Ureter (tissue), 1 donor: ENCODE data around the gene VAV2. TPM values are rescaled to one million over a fixed set of nuclear protein-coding genes. Genes with fewer than 3 reads are reported as not detected.
"Not testable (repeated sequence)": the region's sequence is repeated elsewhere in the genome, so short reads cannot be mapped to it uniquely, and the experiment has no call there.

ENCODE experiments used
- DNase-seq: peaks from one replicate; pipeline ENCODE4 v3.0.0-alpha.2; 2020; ENCODE audit warnings: low spot score
- total RNA-seq: library from RNA; stranded (reverse); gene quantifications from one replicate; pipeline ENCODE4 v1.2.4, GENCODE V29; 2023
- donor health status: DM: yes; HTN: yes; CAD: no.

The VAV2 gene
- total RNA-seq, 1 donor from 2014 or later: 38.9 TPM

DNA sequence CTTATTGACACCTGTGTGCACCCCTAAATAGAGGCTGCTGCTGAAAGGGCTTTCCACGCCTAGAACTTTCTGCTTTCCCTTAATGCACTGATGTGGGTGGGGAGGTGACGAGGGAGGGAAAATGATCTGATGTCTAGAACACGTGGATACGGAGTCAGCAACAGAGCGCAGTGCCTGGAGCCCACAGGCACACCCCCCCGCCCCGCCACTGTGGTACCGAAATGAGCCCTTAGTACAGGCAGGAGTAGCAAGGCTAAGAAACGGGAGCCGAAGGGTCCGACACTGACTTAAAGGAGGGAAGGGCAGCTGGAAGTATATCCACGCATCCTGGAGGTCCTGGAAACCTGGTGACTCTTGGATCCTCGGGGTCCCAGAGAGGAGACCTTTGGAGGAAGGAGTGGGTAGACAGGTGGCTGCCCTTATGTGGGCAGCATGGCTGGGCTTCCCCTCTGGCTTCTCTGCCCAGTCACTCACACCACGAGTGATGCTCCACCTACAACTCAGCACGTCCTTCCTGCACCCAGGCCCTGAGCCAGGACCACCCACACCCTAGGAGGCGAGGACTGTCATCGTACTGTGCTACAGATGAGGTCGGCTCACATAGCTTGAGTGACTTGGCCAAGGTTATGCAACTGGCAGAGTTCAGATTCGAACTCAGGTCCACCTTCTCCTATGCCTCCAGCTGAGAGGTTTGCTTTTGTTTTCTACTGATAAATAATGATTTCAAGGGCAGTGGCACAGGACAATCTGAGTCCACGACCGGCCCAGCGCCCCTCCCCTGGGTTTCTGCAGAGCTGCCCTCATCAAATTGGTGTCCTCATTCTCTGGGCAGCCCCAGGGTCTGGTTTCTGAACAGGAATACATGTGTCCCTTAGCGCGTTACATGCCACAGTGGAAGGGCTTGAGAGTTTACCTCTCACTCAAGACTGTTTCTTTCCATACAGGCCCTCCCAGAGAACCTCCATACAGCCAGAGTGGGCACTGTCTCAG lies 4.7 kb upstream of the VAV2 start:
- DNase-seq: no peak

DNA sequence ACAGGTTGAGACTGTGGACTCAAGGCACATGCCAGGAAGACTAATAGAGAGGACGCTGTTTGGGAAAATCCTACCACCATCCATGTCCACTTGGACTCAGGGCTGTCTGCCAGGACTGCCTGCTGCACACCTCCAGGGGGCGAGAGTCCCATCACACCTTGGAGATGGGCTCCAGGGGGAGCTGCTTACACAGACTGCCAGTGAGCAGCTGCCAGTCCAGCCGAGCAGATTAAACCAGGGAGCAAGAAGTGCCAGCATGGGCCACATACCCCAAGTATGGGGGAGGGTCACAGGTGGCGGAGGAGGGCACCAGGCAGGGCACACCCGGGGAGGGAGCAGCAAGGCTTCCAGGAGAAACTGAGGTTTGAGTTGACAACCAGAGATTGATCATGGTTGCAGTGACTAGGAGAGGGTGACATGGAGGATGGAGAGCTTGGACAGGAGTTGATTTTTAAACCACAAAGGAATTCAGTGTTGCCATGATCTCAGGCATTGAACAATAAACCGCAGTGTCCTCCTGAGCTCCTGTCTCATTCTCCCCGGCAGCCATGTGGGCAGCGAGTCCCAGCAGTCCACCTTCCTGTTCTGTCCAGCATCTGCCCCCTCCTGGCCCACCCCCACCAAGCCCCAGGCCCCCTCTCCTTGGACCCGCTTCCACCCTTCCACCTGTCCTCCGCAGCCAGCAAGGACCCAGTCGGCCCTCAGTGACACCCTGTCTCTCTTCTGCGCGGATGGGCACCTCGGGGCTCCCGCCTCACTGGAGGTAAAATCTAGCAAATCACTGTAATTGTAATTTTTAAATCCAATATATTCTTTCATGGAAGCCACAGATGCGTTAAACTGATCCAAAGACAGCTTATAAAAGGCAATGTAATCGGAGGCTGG lies 3.1 kb upstream of the VAV2 start:
- DNase-seq: no peak

DNA sequence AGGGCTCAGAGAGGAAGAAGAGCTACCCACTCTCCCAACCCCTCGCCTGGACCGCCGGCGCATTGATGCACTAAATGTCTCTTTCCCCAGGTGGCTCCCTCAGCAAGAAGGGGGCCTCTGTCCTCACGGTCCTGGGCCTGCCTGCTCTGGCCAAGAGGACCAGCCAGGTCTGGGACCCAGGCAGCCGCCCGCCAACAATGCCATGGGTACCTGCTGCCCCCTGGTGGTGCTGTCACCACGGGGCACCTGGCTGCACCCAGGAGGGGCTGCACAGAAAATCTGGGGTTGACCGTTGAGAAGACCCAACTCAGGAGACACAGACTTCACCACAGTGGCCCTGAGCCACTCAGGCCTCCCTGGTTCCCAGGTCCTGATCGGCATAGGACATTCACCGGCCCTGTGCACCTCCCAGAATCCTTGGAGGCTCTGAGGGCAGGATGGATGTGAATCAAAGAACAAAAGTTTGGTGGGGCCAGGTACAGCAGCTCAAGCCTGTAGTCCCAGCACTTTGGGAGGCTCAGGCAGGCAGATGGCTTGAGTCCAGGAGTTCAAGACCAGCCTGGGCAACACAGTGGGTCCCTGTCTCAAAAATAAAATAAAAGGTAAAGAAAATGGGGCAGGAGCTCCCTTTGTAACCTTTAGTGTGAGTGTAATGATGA lies 2.4 kb upstream of the VAV2 start:
- DNase-seq: peak; percentile 85

DNA sequence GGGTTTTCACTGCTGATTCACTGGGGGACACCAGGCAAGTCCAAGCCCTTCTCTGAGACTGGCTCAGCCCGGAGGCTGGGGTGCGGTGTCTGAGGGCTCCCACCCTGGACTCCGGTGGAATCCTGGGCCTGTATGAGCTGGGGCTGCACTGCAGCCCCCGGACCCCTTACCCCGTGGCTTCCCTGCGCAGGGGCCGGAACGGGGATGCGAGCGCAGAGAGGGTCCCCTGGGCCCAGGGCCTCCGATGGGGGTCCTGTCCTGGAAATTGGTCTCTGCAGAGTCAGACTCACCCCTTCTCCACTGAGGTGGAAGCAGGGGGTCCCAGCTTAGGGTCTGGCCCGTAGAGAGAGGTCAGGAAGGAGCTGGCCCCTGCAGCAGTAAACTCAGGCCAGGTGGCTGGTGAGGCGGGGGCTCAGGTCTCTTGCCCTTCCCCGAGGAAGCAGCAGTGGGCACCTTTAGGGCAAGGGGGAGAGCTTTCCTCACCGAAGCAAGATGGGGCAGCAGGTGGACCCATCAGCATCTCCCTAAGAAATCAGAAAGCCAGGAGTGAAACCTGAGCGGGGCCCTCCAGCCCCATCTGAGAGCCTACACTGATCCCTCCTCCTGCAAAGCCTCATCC lies 1.6 kb upstream of the VAV2 start:
- no peak for DNase-seq

DNA sequence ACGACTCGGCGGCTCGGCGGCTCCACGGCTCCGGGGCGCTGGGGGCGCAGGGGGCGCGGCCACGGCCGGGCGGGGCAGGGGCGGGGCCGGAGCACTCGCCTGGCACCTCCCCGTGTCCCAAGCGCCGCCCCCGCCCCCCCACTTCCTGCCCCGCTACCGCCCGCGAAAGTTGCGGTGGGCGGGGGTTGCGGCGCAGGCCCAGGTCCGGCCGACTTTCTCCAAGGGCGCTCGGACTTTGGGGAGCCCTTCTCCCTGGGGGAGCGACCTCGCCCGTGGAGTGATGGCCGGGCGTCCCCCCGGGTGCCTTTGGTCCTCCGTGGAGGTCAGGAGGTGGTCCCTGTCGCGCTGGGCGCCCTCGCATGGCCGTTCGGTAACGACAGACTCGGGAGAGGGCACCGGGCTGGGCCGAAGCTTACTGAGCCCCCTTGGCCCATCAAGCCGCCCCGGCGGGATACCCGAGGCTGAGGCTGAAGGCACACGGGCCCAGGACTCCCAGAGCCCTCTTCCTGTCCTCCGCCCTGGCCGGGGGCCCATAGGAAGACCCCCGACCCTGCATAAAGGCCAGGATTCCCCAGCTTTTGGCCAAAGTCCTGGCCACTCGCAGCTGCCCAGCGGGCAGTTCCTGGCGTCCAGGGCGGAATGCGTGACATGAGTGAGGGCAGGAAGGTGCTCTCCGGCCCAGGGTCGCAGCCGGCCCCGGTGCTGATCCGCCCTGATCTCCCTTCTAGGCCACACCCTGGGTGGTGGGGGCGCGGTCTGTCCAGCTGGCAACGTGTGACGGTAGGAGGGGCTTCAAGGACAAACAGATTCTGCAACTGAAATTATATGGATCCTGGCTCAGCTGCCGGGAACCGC lies 883 bp upstream of the VAV2 start:
- DNase-seq: peak; percentile 91

DNA sequence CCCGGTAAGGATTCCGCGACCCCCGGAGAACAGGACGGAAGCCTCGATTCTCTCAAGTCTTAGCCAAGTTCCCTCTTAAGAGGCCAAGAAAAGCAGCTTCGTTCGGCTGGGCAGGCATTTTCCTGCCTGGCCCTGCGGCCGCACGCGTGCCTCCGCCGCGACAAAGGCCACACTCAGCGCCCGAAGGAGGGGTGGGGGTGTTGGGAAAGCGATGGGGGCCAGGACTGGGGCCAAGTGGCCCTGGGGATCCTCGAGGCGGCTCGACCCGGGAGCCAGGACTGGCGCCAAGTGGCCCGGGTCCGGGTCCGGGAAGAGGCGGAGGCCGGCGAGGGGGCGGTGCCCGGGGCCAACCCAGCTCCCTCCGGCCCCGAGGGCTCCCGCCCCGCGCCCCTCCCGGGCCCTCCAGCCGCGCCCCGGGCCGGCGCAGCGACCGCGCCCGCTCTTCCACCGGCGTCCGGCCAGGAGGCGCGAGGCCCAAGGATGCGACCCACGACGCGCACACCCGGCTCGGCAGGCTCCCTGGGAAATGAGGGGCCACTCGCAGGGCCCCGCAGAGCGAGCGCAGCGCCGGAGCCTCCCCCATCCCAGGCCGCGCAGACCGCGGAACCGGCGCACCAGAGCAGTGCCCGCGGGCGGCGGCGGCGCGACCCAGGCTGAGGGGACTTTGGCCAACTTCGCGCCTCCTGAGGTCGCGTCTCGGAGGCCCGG lies 756 bp downstream of the VAV2 start:
- DNase-seq: no peak

DNA sequence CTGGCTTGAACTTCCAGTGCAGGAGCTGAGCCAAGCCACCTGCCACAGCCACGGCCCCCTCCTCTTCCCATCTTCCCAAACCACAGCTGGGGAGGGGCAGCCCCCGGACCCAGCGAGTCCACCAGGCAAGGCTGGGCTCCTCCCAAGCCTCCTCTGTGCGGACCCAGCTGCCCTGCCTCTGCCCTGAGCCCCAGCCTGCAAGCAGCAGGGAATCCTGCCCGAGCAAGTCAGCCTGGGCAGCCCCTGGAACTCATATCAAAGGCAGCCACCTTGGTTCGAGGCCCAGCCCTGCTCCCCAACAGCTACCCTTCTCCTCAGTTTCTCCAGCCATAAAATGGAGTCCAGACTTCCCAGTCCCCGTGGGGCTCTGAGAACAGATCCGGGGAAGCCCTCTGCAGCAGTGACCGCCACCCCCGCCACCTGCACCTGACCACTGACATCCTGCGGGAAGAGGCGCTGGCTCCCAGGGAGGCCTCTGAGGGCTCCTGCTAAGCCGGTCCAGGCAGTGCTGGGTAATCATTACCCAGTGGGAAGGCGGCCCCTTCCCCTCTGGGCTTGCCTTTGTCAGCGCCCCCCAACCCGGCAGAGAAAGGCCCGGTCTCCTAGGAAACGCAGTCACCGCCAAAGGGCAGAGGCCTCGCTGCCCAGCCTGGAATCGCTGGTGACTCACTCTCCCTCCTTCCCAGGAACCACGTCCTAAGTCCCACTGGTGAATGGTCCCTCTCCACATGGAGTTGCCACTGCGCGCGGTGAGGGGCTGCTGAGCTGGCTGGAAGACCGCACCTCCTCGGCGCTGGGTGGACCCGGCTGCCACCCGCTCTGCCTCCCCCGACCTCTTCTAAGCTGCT lies 1.5 kb downstream of the VAV2 start:
- DNase-seq: peak; percentile 65

DNA sequence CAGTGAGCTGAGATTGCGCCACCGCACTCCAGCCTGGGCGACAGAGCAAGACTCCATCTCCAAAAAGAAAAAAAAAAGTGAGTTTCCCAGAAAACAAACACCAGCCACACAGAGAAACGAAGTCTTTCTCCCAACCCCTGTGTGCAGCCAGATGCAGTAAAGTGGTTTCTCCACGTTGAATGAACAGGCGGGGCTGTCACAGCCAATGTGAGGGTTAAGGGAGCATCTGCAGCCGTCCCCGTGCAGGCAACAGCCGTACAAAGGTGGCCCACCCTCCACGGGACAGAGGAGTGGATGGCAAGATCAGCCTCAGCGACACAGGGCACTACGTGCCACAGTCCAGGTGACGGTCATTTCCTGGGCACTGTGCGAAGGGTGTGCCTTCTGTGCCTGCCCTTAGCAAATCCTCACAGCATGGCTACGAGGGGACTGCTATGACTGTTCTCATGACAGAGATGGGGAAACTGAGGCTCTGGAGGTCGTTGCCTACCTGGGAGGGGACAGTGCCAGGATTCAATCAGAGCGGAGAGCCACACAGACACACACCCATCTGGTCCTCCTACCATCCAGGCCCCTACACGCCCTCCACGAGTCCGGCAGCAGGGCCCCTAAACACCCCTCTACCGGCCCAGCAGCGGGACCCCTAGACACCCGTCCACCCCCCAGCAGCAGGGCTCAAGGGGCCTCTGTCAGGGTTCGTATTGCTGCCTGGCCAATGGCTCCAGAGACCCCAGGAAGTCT lies 2.3 kb downstream of the VAV2 start:
- DNase-seq: no peak

DNA sequence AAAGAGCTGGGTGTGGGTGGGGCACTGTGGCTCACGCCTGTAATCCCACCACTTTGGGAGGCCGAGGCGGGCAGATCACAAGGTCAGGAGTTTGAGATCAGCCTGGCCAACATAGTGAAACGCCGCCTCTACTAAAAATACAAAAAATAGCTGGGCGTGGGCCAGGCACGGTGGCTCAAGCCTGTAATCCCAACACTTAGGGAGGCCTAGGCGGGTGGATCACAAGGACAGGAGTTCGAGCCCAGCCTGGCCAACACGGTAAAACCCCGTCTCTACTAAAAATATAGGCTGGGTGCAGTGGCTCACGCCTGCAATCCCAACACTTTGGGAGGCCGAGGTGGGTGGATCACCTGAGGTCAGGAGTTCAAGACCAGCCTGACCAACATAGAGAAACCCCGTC lies 3.4 kb downstream of the VAV2 start:
- DNase-seq: not testable (repeated sequence)

DNA sequence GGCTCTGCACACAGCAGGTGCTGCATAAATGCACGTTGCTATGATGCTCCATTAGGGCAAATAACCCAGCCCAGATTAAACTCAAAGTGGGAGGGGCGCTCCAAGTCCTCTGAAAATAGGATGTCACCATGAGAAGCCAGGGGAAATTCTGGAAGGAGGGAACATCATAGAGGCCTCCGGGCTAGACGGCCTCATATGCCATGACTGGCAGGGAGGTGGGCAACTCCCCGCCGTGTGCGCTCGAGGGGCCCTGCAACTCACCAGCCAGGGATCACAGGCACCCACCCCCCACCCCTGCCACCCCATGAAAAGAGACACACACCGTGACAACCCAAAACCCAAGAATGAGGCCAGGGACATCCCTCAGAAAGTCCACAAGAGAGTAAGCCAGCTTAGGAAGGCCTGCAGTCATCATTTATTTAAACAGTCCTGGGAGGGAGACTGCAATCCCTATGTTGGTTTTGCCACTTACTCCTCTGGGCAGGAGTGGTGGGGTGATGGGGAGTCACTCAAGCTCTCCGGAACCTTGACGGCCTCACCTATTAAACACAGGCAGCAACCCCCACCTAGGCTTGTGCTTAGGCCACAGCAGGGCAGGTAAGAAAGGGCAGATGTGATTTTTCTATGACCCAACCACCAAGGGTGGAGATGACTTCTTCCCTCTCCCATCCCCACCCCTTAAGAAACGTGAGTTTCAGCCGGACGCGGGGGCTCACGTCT lies 4.0 kb downstream of the VAV2 start:
- no peak for DNase-seq

DNA sequence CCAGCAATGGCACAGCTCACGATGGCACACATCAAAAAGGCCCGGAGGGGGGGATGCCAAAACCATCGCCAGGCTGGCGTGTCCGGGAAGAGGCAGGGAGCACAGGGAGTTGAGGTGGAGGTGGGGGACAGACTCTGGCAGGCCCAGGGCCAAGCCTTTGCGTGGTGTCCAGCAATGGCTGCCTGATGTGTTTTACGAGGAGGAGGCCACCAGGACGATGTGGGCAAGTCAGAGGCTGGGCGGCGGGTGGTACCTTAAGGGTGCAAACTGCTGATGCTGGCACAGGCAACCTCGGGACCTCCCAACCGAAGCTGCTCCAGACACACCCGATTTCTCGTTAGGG lies 4.7 kb downstream of the VAV2 start:
- DNase-seq: no peak

DNA sequence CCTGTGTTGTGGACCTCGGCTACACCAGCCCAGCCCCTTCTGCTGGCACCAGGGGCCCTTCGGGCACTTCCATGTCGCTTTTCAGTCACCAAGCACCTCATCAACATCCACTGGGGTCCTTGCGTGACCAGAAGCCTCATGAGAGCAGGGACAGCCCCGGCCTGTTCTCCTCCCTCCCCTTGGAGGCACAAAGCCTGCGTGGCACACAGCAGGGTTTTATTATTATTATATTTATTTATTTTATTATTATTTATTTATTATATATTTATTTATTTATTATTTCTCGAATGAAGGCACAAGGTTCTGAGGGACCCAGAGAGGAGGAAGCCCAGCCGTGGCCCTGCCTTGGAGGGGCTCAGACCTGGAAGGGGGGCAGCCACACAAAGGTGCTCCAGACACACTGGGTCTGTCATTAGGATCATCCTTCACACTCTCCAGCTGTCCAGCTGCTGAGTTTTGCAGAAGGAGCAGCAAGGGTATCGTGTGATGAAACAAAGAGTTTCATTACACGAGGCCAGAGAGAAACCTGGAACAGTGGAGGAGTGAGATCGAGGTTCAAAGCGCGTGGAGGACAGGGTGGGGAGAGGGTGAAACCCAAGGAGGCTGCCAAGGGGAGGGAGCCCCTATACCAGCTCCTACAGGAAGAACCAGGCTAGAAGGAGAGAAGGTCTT lies 5.2 kb downstream of the VAV2 start:
- DNase-seq: no peak

DNA sequence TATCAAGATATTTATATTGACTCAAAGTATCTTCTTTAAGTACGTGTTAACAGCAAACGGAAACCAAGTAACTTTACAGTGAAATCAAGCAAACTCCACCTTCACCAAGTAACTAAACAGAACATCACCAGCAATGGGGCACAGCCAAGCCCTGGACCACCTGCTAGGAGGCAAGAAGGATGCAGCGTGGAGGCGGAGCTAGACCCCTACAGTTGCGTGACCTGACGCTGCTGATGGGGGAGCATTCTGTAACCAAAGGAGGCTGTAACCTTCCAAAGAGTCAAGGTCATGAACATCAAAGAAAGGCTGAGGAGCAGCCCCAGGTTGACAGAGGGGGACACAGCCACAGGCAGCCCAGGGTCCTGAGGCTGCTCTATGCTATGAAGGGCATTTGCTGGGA lies 6.1 kb downstream of the VAV2 start:
- no peak for DNase-seq

DNA sequence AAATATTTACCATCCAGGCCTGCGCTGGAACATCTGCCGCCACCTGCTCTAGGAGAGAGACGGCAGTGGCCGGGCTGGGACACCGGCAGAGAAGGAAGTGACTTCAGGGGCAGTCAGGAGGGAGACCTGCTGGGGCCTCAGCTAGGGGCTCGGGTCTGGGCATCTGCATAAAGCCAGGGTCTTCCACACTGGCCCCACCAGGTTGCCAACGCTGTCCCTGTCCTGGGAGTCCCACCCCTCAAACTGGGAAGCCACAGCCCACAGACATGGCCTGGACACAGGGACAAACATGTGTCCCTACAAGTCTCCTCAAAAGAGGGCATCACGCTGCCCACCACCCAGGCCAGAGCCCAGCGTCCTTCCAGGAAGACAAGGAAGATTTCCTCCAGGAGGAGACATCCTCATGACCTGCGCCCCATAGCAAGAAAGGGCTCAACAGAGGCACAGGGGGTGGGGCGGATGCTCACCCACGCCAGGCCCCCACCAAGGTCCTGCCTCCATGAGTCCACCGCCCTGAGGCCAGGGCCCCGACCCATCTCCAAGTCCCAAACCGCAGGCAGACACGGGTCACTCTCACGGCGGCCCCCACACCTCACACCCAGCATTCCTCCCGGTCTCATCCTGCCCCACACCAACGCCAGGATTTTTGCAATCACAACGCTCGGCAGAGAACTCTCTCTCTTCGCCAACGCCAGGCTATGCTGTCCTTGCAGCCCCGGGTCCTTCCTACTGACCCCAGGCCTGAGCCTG lies 9.0 kb downstream of the VAV2 start:
- no peak for DNase-seq

DNA sequence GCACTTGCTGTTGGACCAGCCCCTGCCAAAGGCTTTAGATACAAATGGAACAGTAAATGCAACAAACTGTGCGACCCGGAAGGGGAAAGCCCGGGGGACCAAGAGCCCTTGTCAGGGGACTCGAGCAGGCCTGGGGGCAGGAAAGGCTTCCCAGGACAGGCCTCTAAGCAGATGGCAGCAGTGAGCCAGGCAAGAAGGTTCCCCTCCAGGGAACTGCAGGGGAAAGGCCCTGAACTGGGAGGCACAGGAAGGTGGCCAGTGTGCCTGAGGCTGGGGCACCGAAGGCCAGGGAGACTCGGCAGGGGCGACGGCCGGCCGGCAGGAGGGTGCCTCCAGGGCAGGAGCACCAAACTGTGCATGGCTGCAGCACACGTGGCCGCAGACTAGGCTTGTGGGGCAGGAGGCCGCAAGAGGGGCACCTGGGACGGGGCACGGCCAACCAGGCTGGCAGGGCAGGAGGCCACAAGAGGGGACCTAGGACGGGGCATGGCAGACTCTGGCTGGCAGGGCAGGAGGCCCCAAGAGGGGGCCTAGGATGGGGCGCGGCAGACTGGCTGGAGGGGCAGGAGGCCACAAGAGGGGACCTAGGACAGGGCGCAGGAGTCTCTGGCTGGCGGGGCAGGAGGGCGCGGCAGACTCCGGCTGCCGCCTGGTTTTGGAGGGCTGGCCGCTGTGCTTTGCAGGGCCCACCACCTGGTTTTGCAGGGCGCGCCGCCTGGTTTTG lies 10.0 kb downstream of the VAV2 start:
- no peak for DNase-seq

DNA sequence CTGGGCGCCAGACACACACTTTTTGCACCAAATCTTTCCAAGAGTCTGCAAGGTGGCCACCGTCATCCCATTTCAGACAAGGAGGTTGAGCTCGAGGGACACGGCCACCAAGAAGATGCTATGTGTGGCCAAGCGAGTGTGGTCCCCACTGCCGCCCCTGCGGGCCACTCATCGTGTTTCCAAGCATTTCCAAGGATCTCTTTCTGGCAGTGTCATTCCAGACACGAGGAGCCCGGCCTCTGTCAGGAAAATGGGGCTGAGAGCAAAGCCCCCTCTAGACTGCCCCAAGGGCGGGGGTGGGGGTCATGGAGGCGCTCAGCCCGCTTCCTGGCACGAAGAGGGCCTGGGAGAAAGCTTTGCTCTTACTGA lies 10.6 kb downstream of the VAV2 start:
- no peak for DNase-seq
